GM20000 (cell line): ENCODE measurements around the gene SNRNP35.
A peak's percentile ranks its signal among the peaks of the same experiment; 100 is the strongest.

Experiments
- DNase-seq: peaks from one replicate; pipeline ENCODE4 v3.0.0; 2012; ENCODE audit warnings: low spot score
- CTCF ChIP-seq: IDR thresholded peaks from 2 replicates; pipeline ENCODE4 v1.5.1; 2012; ENCODE audit warnings: mild to moderate bottlenecking, control low read depth; ENCODE audit errors: extremely low read depth, missing control alignments

The SNRNP35 gene

GRCh38 chr12:123465084-123465483 lies 7.1 kb downstream of the SNRNP35 start:
- no peak for TF ChIP-seq CTCF

GRCh38 chr12:123468786-123469185 lies 10.8 kb downstream of the SNRNP35 start:
- peak; percentile 35 for TF ChIP-seq CTCF
- peak; percentile 68 for DNase-seq

More at GRCh38 chr12:123465084-123465483, 7.1 kb downstream of the SNRNP35 start:
- no peak for DNase-seq

GRCh38 chr12:123469978-123470377 lies 12.0 kb downstream of the SNRNP35 start:
- TF ChIP-seq CTCF = no peak
- no peak for DNase-seq

- no peak for DNase-seq
- no peak for TF ChIP-seq CTCF
These were observed 13.6 kb downstream of the SNRNP35 start for GRCh38 chr12:123471374-123472068.

DNA sequence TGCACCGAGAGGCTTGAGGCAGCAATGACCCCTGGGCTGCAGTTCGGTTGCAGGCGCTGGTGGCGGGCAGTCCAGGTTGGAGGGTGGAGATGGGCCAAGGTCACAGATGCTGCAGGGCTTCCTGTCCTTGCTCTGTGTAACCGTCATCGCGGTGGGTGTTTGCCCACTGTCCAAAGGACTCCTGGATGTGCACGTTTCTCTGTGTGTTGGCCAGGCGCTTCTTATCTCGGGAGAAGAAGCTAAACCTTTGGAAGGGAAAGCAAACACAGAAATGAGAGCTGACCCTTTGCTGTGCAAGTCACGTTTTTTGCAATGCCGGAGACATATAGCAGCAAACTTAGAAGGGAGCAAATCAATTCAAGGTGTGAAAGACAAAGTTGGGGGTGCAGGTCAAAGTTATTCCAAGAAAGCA lies 14.5 kb downstream of the SNRNP35 start:
- no peak for DNase-seq
- TF ChIP-seq CTCF = no peak

DNA sequence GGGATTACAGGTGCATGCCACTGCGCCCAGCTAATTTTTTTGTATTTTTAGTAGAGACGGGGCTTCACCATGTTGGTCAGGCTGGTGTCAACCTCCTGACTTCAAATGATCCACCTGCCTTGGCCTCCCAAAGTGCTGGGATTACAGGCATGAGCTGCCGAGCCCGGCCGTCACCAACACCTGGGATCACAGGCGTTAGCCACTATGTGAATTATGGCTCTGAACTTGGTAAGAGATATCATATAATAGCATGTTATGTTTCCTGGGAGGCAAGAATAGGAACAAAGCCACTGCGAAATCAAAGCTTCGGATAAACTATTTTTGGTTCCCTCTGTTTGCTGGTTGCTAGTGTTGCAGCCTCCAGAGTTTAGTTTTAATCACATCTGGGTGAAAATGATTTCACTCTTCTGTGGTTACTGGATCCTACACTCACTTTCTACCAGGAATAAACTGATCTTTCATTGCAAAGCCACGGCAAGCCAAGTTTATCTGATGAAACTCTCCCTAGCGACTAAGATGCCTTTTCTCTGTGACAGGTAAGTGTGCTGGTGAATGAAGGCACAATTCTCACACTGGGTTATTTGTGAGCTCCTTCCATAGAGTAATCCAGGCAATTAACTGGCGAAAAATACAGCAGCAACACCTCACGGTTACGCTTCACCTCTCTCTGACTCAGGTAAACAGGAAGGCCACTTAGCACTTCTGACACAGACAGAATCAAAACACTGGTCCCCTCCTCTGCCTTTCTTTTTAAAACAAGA lies 16.7 kb downstream of the SNRNP35 start:
- no peak for TF ChIP-seq CTCF
- no peak for DNase-seq

GRCh38 chr12:123475246-123475703 lies 17.3 kb downstream of the SNRNP35 start:
- DNase-seq = no peak
- TF ChIP-seq CTCF = no peak
